ENCODE measurements around the gene EDARADD. TPM values are rescaled to one million over a fixed set of nuclear protein-coding genes. Genes with fewer than 3 reads are reported as not detected.
"Not testable (repeated sequence)": the region's sequence is repeated elsewhere in the genome, so short reads cannot be mapped to it uniquely, and the experiment has no call there.

Gene EDARADD
- total and polyA plus RNA-seq, 11 donors: 0.35 to 2.9 (median 2.1) TPM

- TF ChIP-seq CTCF (IDR thresholded peaks at IDR 0.05) (no peak), POLR2A (IDR thresholded peaks at IDR 0.05) (no peak)
- no peaks in the 10 kb centered on the region for H3K9me3 ChIP-seq
- H3K4me3 ChIP-seq: no peak overlapping the region
- H3K27ac ChIP-seq: no peak overlapping the region
- ATAC-seq (peak in 3 of 4 donors; percentile 18 to 53 (median 24)), DNase-seq (peak in 1 of 5 donors; percentile 47)
- intact Hi-C loops (cut with DNase I): no loop called here
- peaks cover 0 to 6% (median 0%) of the 10 kb centered on the region in 12 donors for H3K4me1 ChIP-seq
- no peaks in the 10 kb centered on the region for H3K36me3 ChIP-seq
- WGBS, 4 donors: 64 to 68% (median 67%) methylated on average over 7 of the region's 7 CpGs
- H3K27me3 ChIP-seq: no peaks in the 10 kb centered on the region
These were observed 42.1 kb upstream of the EDARADD start for GRCh38 chr1:236351875-236352573.

- H3K4me1 ChIP-seq; intact Hi-C loops (cut with DNase I); H3K9me3 ChIP-seq; H3K27ac ChIP-seq; ATAC-seq; H3K4me3 ChIP-seq; H3K36me3 ChIP-seq; H3K27me3 ChIP-seq; DNase-seq: not testable (repeated sequence)
- WGBS, 4 donors: 90 to 95% (median 92%) methylated on average over 4 of the region's 4 CpGs
These were observed 41.3 kb upstream of the EDARADD start for GRCh38 chr1:236352747-236353146.

GRCh38 chr1:236353813-236354212 lies 40.3 kb upstream of the EDARADD start:
- ATAC-seq (no peak), DNase-seq (no peak)
- Histone ChIP-seq H3K4me1 (peaks cover 0 to 6% (median 0%) of the 10 kb centered on the region in 12 donors), H3K36me3 (no peaks in the 10 kb centered on the region), H3K9me3 (peaks cover 0 to 17% (median 0%) of the 10 kb centered on the region in 12 donors), H3K4me3 (no peak overlapping the region), H3K27ac (peak overlapping the region in 1 of 12 donors; percentile 25), H3K27me3 (no peaks in the 10 kb centered on the region)
- 70 to 80% (median 75%) methylated on average over 4 of the region's 4 CpGs for WGBS, 4 donors
- intact Hi-C loops (cut with DNase I): no loop called here
- no peak for TF ChIP-seq POLR2A (IDR thresholded peaks at IDR 0.05)
- no peak for TF ChIP-seq CTCF (IDR thresholded peaks at IDR 0.05)

GRCh38 chr1:236354330-236355147 lies 39.5 kb upstream of the EDARADD start:
- ATAC-seq (peak in 2 of 4 donors; percentile 46 to 55), DNase-seq (no peak)
- Histone ChIP-seq H3K9me3 (peaks cover 0 to 20% (median 0%) of the 10 kb centered on the region in 12 donors), H3K4me1 (peaks cover 0 to 6% (median 0%) of the 10 kb centered on the region in 12 donors), H3K27me3 (no peaks in the 10 kb centered on the region), H3K36me3 (no peaks in the 10 kb centered on the region), H3K4me3 (no peak overlapping the region), H3K27ac (peak overlapping the region in 2 of 12 donors; percentile 9 to 25)
- no peak for TF ChIP-seq CTCF (IDR thresholded peaks at IDR 0.05)
- no peak for TF ChIP-seq POLR2A (IDR thresholded peaks at IDR 0.05)
- WGBS, 4 donors: 37 to 41% (median 37%) methylated on average over 4 of the region's 4 CpGs
- intact Hi-C loops (cut with DNase I): no loop called here
